HL-60 (cell line): ENCODE results near the gene SCG2.

Experiments
- DNase-seq, 2 experiments: peaks; one replicate each; pipeline ENCODE4 v3.0.0-alpha.2; 2010 to 2020; ENCODE audit warnings: low read depth in 1 of 2, low spot score in 1 of 2
- H3K27ac ChIP-seq: fragments of 250-450 bp; sonication (Bioruptor Pico); replicated peaks from 2 replicates; pipeline ENCODE4 v1.5.1; 2020; ENCODE audit warnings: mild to moderate bottlenecking, moderate library complexity
- H3K27me3 ChIP-seq: fragments of 250-450 bp; sonication (Bioruptor Pico); 2 replicates; pipeline ENCODE4 v1.5.1; 2021; ENCODE audit warnings: mild to moderate bottlenecking, moderate library complexity; ENCODE audit not compliant: insufficient read depth, poor library complexity, severe bottlenecking
- H3K4me3 ChIP-seq: replicated peaks from 2 replicates; pipeline ENCODE4 v1.5.1; 2011; ENCODE audit warnings: mild to moderate bottlenecking, control low read depth, low read length; ENCODE audit not compliant: insufficient read depth
- GABPA ChIP-seq: IDR thresholded peaks from 2 replicates; pipeline ENCODE4 v1.6.1; 2012; ENCODE audit warnings: low read depth
- POLR2AphosphoS5 ChIP-seq: IDR thresholded peaks from 2 replicates; pipeline ENCODE4 v1.6.1; 2012; ENCODE audit warnings: low read depth
- SPI1 ChIP-seq: IDR thresholded peaks from 2 replicates; pipeline ENCODE4 v1.6.1; 2012; ENCODE audit warnings: low read depth, mild to moderate bottlenecking, borderline replicate concordance
- TF ChIP-seq, protein P1 (sequence below): IDR thresholded peaks from one replicate; pipeline ENCODE4 v1.5.1; 2011; ENCODE audit warnings: low read length, control low read depth, inconsistent platforms; ENCODE audit not compliant: insufficient read depth
- TF ChIP-seq, protein P2 (sequence below): IDR thresholded peaks from 2 replicates; pipeline ENCODE4 v1.6.1; 2012; ENCODE audit warnings: low read depth; ENCODE audit not compliant: insufficient replicate concordance

SCG2 gene

DNA sequence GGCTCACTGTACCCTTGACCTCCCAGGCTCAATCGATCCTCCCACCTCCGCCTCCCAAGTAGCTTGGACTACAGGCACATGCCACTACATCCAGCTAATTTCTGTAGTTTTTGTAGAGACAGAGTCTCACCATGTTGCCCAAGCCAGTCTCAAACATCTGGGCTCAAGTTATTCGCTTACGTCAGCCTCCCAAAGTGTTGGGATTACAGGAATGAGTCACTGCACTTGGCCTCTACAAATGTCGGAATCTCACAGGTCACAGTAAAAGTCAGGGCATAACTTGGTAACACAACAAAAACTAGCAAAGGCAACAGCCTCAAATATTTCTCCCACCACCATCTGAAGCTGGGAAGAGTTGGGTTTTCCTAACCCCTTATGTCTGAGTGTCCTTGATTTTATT is 25.3 kb downstream of the SCG2 start:
- Histone ChIP-seq H3K4me3 (no peak overlapping the region), H3K27me3 (no peaks in the 10 kb centered on the region), H3K27ac (no peak overlapping the region)
- TF ChIP-seq, protein P1, sequence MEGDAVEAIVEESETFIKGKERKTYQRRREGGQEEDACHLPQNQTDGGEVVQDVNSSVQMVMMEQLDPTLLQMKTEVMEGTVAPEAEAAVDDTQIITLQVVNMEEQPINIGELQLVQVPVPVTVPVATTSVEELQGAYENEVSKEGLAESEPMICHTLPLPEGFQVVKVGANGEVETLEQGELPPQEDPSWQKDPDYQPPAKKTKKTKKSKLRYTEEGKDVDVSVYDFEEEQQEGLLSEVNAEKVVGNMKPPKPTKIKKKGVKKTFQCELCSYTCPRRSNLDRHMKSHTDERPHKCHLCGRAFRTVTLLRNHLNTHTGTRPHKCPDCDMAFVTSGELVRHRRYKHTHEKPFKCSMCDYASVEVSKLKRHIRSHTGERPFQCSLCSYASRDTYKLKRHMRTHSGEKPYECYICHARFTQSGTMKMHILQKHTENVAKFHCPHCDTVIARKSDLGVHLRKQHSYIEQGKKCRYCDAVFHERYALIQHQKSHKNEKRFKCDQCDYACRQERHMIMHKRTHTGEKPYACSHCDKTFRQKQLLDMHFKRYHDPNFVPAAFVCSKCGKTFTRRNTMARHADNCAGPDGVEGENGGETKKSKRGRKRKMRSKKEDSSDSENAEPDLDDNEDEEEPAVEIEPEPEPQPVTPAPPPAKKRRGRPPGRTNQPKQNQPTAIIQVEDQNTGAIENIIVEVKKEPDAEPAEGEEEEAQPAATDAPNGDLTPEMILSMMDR: no peak
- TF ChIP-seq, protein P2, sequence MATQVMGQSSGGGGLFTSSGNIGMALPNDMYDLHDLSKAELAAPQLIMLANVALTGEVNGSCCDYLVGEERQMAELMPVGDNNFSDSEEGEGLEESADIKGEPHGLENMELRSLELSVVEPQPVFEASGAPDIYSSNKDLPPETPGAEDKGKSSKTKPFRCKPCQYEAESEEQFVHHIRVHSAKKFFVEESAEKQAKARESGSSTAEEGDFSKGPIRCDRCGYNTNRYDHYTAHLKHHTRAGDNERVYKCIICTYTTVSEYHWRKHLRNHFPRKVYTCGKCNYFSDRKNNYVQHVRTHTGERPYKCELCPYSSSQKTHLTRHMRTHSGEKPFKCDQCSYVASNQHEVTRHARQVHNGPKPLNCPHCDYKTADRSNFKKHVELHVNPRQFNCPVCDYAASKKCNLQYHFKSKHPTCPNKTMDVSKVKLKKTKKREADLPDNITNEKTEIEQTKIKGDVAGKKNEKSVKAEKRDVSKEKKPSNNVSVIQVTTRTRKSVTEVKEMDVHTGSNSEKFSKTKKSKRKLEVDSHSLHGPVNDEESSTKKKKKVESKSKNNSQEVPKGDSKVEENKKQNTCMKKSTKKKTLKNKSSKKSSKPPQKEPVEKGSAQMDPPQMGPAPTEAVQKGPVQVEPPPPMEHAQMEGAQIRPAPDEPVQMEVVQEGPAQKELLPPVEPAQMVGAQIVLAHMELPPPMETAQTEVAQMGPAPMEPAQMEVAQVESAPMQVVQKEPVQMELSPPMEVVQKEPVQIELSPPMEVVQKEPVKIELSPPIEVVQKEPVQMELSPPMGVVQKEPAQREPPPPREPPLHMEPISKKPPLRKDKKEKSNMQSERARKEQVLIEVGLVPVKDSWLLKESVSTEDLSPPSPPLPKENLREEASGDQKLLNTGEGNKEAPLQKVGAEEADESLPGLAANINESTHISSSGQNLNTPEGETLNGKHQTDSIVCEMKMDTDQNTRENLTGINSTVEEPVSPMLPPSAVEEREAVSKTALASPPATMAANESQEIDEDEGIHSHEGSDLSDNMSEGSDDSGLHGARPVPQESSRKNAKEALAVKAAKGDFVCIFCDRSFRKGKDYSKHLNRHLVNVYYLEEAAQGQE: no peak
- TF ChIP-seq GABPA (no peak), POLR2AphosphoS5 (no peak), SPI1 (no peak)
- no peak for DNase-seq

DNA sequence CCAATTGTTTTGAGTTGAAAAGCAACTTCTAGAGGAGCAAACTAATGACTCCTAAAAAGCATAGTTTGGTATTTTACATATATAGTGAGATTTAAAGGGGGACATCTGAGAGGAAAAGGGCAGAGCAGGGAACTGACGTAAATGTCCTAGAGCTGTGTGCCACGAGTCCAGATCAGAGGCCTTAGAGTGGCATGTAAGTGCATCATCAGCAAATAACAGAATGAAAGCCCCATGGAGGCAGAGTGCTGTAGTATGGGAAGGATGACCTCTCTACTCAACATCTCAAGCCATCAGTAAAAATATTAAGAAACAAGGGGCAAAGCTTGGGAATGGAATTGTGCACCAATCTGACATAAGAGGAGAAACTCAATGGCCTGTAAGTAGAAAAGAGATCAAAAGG is 31.4 kb downstream of the SCG2 start:
- no peak overlapping the region for H3K27ac ChIP-seq
- no peak for TF ChIP-seq SPI1
- TF ChIP-seq, protein P2: no peak
- TF ChIP-seq, protein P1: no peak
- TF ChIP-seq POLR2AphosphoS5: no peak
- TF ChIP-seq GABPA: no peak
- H3K27me3 ChIP-seq: no peaks in the 10 kb centered on the region
- H3K4me3 ChIP-seq: no peak overlapping the region
- DNase-seq: no peak

DNA sequence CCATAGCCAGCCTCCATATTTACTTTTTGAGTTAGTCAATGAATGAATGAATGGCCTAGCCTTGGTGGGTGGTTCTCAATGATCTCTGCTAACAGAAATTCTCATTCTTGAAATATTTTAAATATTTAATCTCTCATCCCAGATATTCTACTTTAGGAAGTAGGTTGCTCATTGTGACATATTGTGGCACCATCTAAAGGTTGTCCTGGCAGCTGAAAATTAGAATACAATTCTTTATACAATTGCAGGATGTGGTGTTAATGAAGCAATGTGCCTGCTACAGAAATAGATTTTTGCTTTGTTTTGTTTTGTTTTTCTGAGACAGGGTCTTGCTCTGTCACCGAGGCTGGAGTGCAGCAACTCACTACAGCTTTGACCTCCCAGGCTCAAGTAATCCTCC is 35.8 kb downstream of the SCG2 start:
- DNase-seq: no peak
- Histone ChIP-seq H3K27me3 (no peaks in the 10 kb centered on the region), H3K4me3 (no peak overlapping the region), H3K27ac (no peak overlapping the region)
- TF ChIP-seq, protein P1: no peak
- TF ChIP-seq, protein P2: no peak
- no peak for TF ChIP-seq GABPA
- no peak for TF ChIP-seq SPI1
- TF ChIP-seq POLR2AphosphoS5: no peak
